GM19099 (cell line): ENCODE measurements around the gene DDX19B.

ENCODE experiments used
- POLR2A ChIP-seq: IDR thresholded peaks from 3 replicates; pipeline ENCODE4 v1.6.1; 2011; ENCODE audit warnings: low read depth; ENCODE audit not compliant: insufficient read length; ENCODE audit errors: extremely low read depth

DDX19B gene

GRCh38 chr16:70378869-70379493 is 80.0 kb downstream of the DDX19B start:
- TF ChIP-seq POLR2A: no peak

GRCh38 chr16:70380248-70380918 is 81.4 kb downstream of the DDX19B start:
- peak; percentile 9 for TF ChIP-seq POLR2A

- peak; percentile 92 for TF ChIP-seq POLR2A
Observed at GRCh38 chr16:70380919-70381603, 82.1 kb downstream of the DDX19B start.

- TF ChIP-seq POLR2A: peak; percentile 55
Observed at GRCh38 chr16:70381604-70382342, 82.8 kb downstream of the DDX19B start.

- TF ChIP-seq POLR2A: no peak
Observed at GRCh38 chr16:70383421-70383960, 84.5 kb downstream of the DDX19B start.
